Measurements from ENCODE around the gene RP9.
"Not testable (repeated sequence)": the region's sequence is repeated elsewhere in the genome, so short reads cannot be mapped to it uniquely, and the experiment has no call there.

The RP9 gene

DNA sequence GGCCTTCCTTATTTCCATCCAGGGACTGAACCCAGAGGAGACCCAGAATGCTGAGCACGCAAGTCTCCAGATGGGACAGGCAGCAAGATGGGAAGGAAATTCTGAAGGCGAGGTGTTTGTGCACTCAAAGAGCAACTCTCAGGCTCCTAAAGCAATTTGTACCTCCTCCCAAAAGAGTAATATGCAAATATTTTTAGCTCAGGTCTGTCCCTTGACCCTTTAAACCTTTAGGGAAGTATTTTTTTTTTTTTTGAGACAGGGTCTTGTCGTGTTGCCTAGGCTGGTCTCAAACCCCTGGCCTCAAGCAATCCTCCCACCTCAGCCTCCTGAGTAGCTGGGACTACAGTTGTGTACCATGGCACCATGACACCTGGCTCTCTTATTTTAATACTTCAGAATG lies 8.4 kb downstream of the RP9 start:
- DNase-seq: no peak

- no peak for DNase-seq
Measured at GRCh38 chr7:33099154-33099940, 9.9 kb downstream of the RP9 start.

- DNase-seq: not testable (repeated sequence)
Measured at GRCh38 chr7:33094745-33095275, 14.4 kb downstream of the RP9 start.

GRCh38 chr7:33093266-33093665 lies 15.9 kb downstream of the RP9 start:
- no peak for DNase-seq

GRCh38 chr7:33091641-33092191 lies 17.5 kb downstream of the RP9 start:
- no peak for DNase-seq

GRCh38 chr7:33091111-33091531 lies 18.1 kb downstream of the RP9 start:
- DNase-seq: no peak

GRCh38 chr7:33089142-33089541 lies 20.1 kb downstream of the RP9 start:
- no peak for DNase-seq

DNA sequence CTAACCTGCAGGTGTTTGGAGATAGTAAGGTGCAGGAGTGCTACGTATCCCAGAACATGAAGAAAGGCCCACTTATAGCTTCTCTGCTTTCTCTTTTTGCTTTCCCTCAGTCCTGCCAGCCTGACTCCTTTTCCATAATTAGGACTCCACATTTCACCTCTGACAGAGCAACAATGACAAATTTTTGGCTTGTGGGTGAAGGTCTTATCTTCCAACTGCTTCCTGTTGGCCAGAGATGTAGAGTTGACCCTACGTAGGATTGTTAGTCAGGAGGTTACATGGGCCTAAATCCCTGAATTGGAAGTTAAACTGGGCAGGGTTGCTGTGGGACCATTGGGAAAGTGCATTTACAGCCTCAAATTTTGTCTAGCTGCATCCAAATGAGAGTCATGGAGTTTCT lies 21.3 kb downstream of the RP9 start:
- DNase-seq: no peak

- DNase-seq: no peak
Measured at GRCh38 chr7:33087356-33087755, 21.8 kb downstream of the RP9 start.

GRCh38 chr7:33079763-33080690 lies 29.2 kb downstream of the RP9 start:
- DNase-seq: no peak

- DNase-seq: no peak
Measured at GRCh38 chr7:33079096-33079495, 30.1 kb downstream of the RP9 start.

GRCh38 chr7:33076737-33077136 lies 32.5 kb downstream of the RP9 start:
- DNase-seq: no peak

- DNase-seq: no peak
Measured at GRCh38 chr7:33075818-33076518, 33.2 kb downstream of the RP9 start.

DNA sequence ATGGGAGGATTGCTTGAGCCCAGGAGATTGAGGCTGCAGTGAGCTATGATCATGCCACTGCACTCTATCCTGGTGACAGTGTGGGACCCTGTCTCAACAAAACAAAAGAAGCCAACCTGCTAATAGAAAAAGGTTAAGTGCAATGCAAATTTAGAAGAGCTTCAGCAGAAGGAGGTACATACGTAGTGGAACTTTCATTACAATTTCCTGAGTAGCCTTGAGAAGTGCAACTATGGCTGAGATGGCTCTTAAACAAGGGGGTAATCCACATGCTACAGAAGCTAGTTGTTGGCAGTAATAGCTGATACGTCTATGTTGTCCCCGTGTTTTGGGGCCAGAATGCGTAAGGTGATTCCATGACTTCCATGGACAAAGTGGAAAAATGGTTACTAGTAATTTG lies 36.0 kb downstream of the RP9 start:
- DNase-seq: no peak

DNA sequence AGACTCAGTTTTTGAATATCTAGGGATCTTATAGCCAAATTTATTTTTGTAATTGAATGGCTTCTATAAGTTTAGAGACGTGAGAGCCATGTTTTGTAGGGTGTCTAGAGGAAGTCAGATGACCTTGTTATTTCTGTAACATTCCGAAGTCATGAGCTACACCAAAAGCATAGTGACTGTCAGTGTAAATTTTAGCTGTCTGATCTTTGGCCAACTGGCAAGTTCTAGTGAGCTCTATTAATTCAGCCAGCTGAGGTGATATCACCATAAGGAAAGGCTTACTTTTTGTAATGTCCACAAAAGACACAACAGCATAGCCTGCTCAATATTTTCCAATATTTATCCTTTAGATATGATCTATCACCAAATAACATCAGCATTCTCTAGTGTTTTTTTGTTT lies 36.7 kb downstream of the RP9 start:
- DNase-seq: no peak

DNA sequence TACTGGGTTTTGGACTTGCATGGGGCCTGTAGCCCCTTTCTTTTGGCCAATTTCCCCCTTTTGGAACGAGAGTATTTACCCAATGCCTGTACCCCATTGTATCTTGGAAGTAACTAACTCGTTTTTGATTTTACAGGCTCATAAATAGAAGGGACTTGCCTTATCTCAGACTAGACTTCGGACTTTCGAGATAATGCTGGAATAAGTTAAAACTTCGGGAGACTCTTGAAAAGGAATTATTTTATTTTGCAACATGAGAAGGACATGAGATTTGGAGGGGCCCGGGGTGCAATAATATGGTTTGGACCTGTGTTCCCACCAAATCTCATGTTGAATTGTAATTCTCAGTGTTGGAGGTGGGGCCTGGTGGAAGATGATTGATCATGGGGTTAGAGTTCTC lies 38.4 kb downstream of the RP9 start:
- DNase-seq: no peak

GRCh38 chr7:33070277-33070676 lies 38.9 kb downstream of the RP9 start:
- DNase-seq: no peak

GRCh38 chr7:33067921-33068320 lies 41.3 kb downstream of the RP9 start:
- no peak for DNase-seq

DNA sequence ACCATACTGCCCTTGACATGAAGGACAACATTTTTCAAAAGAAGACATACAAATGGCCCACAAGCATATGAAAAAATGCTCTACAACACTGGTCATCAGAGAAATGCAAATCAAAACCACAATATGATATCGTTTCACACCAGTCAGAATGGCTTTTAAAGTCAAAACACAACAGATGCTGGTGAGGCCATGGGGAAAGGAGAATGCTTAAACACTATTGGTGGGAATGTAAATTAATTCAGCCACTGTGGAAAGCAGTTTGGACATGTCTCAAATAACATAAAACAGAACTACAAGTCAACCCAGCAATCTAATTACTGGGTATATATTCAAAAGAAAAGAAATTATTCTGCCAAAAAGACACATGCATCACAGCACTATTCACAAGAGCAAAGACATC lies 42.4 kb downstream of the RP9 start:
- DNase-seq: no peak

DNA sequence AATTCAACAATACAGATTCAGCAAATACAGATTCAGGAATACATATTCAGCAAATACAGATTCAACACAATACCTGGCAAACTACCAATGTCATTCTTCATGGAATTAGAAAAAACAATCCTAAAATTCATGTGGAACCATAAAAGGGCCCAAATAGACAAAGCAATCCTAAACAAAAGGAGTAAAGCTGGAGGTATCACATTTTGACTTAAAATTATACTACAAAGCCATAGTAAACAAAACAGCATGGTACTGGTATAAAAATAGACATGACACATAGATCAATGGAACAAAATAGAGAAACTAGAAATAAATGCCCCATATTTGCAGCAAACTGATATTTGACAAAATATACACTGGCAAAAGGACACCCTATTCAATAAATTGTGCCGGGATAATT lies 43.2 kb downstream of the RP9 start:
- DNase-seq: no peak

DNA sequence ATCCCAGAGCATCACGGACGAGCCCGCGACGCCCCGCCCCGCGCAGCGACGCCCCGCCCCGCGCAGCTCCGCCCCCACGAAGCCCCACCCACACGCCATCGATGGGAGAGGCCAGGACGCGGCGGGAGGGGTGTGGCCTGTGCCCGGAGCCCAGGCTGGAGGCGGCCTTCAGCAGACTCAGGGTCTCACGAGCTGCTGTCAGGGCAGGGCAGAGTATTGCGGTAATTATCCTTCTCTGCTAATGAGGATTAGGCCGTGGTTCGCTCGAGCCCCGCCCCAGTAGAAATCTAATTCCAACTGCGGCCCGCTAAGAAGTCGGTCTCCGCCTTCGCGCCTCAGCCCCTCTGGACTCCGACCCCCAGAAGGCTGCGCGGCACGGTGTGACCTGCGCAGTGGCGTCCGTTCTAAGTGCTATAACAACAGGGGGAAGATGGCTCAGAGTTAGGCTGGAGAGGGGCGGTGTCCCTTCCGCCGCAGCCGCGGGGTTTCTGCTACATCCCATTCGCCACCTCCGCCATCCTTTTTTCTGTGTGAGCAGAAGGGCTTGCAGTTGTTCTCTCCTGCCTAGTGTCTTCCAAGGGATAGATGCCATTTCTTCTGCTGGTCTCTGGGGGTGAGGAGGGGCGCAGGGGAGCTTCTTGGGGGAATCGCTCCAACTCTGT lies 46.3 kb downstream of the RP9 start:
- peak; percentile 96 for DNase-seq
